Measurements from ENCODE around the gene SNRNP27.

SNRNP27 gene

DNA sequence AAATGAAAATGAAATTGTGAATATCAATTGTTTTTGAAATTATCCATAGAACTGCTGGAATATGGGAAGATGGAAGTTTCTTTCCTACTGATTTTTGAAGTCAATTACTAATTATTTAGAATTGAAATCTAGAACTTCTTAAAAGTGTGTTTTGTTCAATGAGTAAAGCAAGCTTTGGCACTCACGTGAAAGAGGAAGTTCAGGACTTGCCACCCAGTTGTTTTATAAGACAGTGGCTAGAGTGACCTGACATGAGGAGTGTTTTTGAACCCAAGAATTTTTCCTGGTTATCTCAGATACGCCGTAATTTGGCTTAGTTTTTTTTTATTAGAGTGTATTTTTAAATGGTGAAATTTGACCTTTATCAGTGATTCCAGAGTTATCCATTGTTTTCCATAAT lies 24.6 kb downstream of the SNRNP27 start:
- no peak for ATAC-seq
- TF ChIP-seq SNAI2 (CRISPR knock-in tag; IDR thresholded peaks at IDR 0.05) = no peak
- TF ChIP-seq CREB5 (CRISPR knock-in tag; IDR thresholded peaks at IDR 0.05; ENCODE audit: low read depth) = no peak
- TF ChIP-seq ESRRG (CRISPR knock-in tag; IDR thresholded peaks at IDR 0.05) = no peak
- TF ChIP-seq ZNF70 (CRISPR knock-in tag; IDR thresholded peaks at IDR 0.05) = no peak
- no peak for TF ChIP-seq ISL1 (CRISPR knock-in tag; IDR thresholded peaks at IDR 0.05)
- TF ChIP-seq ZFP30 (CRISPR knock-in tag; IDR thresholded peaks at IDR 0.05) = no peak
- TF ChIP-seq, protein P1, sequence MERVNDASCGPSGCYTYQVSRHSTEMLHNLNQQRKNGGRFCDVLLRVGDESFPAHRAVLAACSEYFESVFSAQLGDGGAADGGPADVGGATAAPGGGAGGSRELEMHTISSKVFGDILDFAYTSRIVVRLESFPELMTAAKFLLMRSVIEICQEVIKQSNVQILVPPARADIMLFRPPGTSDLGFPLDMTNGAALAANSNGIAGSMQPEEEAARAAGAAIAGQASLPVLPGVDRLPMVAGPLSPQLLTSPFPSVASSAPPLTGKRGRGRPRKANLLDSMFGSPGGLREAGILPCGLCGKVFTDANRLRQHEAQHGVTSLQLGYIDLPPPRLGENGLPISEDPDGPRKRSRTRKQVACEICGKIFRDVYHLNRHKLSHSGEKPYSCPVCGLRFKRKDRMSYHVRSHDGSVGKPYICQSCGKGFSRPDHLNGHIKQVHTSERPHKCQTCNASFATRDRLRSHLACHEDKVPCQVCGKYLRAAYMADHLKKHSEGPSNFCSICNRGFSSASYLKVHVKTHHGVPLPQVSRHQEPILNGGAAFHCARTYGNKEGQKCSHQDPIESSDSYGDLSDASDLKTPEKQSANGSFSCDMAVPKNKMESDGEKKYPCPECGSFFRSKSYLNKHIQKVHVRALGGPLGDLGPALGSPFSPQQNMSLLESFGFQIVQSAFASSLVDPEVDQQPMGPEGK (CRISPR knock-in tag; IDR thresholded peaks at IDR 0.05; ENCODE audit: borderline replicate concordance) = no peak
- no peak for TF ChIP-seq TOX (CRISPR knock-in tag; IDR thresholded peaks at IDR 0.05; ENCODE audit: borderline replicate concordance)
- no peak for TF ChIP-seq CSDC2 (CRISPR knock-in tag; IDR thresholded peaks at IDR 0.05)
- no peak for TF ChIP-seq BACH2 (CRISPR knock-in tag; IDR thresholded peaks at IDR 0.05; ENCODE audit: borderline replicate concordance)

GRCh38 chr2:69923116-69923515 lies 29.4 kb downstream of the SNRNP27 start:
- no peak for ATAC-seq
- TF ChIP-seq PPARA (CRISPR knock-in tag; IDR thresholded peaks at IDR 0.05; ENCODE audit: borderline replicate concordance) = no peak
- no peak for TF ChIP-seq RARB (CRISPR knock-in tag; IDR thresholded peaks at IDR 0.05)
- TF ChIP-seq TCF4 (CRISPR knock-in tag; IDR thresholded peaks at IDR 0.05; ENCODE audit: borderline replicate concordance) = no peak
- TF ChIP-seq ZNF565 (CRISPR knock-in tag; conservative IDR thresholded peaks at IDR 0.05; ENCODE audit: low read depth) = no peak
- TF ChIP-seq, protein P2, sequence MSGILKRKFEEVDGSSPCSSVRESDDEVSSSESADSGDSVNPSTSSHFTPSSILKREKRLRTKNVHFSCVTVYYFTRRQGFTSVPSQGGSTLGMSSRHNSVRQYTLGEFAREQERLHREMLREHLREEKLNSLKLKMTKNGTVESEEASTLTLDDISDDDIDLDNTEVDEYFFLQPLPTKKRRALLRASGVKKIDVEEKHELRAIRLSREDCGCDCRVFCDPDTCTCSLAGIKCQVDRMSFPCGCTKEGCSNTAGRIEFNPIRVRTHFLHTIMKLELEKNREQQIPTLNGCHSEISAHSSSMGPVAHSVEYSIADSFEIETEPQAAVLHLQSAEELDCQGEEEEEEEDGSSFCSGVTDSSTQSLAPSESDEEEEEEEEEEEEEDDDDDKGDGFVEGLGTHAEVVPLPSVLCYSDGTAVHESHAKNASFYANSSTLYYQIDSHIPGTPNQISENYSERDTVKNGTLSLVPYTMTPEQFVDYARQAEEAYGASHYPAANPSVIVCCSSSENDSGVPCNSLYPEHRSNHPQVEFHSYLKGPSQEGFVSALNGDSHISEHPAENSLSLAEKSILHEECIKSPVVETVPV (CRISPR knock-in tag; IDR thresholded peaks at IDR 0.05) = no peak
- no peak for TF ChIP-seq ZC3H10 (CRISPR knock-in tag; IDR thresholded peaks at IDR 0.05)
- no peak for TF ChIP-seq CREB5 (CRISPR knock-in tag; IDR thresholded peaks at IDR 0.05; ENCODE audit: low read depth)
- TF ChIP-seq, protein P1 (CRISPR knock-in tag; IDR thresholded peaks at IDR 0.05; ENCODE audit: borderline replicate concordance) = no peak
- no peak for TF ChIP-seq OSR1 (CRISPR knock-in tag; IDR thresholded peaks at IDR 0.05)
- TF ChIP-seq SNAI2 (CRISPR knock-in tag; IDR thresholded peaks at IDR 0.05) = no peak
- no peak for TF ChIP-seq ZFP3 (CRISPR knock-in tag; IDR thresholded peaks at IDR 0.05)

GRCh38 chr2:69926849-69927515 lies 33.2 kb downstream of the SNRNP27 start:
- TF ChIP-seq ISL1 (CRISPR knock-in tag; IDR thresholded peaks at IDR 0.05) (no peak), TSHZ2 (CRISPR knock-in tag; IDR thresholded peaks at IDR 0.05) (no peak), SNAI2 (CRISPR knock-in tag; IDR thresholded peaks at IDR 0.05) (no peak)
- no peak for ATAC-seq
